ENCODE results near the gene ABCG5.

DNA sequence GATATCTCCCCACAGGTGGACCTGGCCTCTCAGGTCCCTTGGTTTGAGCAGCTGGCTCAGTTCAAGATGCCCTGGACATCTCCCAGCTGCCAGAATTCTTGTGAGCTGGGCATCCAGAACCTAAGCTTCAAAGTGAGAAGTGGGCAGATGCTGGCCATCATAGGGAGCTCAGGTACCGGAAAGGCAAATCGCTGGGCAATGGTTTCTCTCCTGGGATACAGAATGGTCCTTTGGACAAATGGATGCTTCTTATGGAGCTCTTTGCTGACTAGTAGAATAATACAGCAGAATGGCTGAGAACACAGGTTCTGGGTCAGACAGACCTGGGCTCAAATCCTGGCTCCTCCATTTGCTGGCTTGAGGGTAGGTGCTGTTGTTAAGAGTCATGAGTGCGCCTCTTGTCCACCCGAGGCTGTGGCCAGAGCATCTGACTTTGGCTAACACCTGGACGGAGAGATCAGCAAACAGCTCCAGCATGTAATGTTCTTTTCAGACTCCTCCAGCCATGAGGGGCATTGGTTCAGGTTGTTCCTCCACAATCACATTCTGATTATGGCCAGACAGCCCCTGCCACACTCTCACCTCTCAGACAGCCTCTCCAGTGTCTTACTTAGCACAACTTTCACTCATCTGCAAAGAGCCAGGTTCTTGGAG lies 7.6 kb upstream of the ABCG5 start:
- no peak for TF ChIP-seq CTCF (IDR thresholded peaks at IDR 0.05; ENCODE audit: low read length)
- no peak for TF ChIP-seq EZH2 (IDR thresholded peaks at IDR 0.05; ENCODE audit: borderline replicate concordance, low read length)
